ENCODE data around the gene TFDP1. TPM values are rescaled to one million over a fixed set of nuclear protein-coding genes. Genes with fewer than 3 reads are reported as not detected.
A peak's percentile ranks its signal among the peaks of the same experiment; 100 is the strongest.

The TFDP1 gene
- total and polyA plus RNA-seq, 2 of the 4 experiments (the other 2 are of a cell fraction): 59.3 to 97.0 TPM

DNA sequence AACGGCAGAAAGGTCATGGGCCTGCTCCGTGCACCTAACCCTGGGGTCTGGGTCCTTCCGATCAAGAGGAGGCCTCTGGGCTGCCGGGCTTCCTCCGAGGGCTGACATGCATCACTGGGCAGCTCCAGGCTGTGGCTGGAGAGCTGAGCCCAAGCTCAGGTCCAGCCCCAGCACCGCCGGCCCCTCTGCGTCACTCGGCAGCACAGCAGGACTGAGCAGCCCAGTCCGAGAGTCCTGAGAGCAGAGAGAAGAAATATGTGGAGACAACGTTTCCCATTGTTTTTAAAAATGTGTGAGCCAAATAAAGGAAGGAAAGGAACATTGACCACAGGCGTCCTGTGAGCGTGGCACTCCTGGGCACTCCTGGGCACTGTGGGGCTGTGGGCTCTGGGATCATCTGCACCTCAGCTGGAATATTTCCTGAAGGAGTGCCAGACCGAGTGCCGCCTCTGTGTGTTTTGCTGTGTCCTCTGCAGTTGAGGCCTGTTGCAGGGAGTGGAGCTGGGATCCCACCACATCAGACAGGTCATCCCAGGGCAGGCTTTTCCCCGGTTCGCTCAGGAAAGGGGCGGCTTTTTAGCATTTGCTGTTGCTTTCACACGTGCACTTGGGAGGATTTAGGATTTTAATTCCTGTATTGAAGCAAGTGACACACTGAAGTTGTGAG lies 37.8 kb upstream of the TFDP1 start:
- no peaks in the 10 kb centered on the region for H3K27me3 ChIP-seq (ENCODE audit: control insufficient read depth, insufficient read depth, low read length)
- peaks cover 55% of the 10 kb centered on the region for H4K20me1 ChIP-seq (ENCODE audit: insufficient read depth, low read length)
- no peak overlapping the region for H3K18ac ChIP-seq (ENCODE audit: low read depth, low read length)
- no TSS peak for BruUV-seq (replicated peaks)
- no peak overlapping the region for H2AFZ ChIP-seq (replicated peaks; ENCODE audit: low read length, poor library complexity)
- H3K9ac ChIP-seq (ENCODE audit: low read depth, low read length): no peak overlapping the region
- in situ Hi-C loops (cut with MboI; ENCODE audit: low sequenced_read_pairs) (no loop called here), intact Hi-C loops (cut with micrococcal nuclease) (no loop called here), dilution Hi-C loops (cut with HindIII; ENCODE audit: low sequenced_read_pairs, unreplicated experiment) (no loop called here)
- no peak overlapping the region for H2BK15ac ChIP-seq (ENCODE audit: low read depth, low read length)
- no peak overlapping the region for H3K4me3 ChIP-seq (ENCODE audit: insufficient read depth, low read depth, low read length)
- no peaks in the 10 kb centered on the region for H3K9me3 ChIP-seq (ENCODE audit: control insufficient read depth, insufficient read depth, low read length)
- H4K5ac ChIP-seq (ENCODE audit: low read depth, low read length): no peak overlapping the region
- no peak overlapping the region for H3K56ac ChIP-seq (ENCODE audit: extremely low read depth, insufficient read depth, low read length)
- DNase-seq (peak; percentile 28), ATAC-seq (ENCODE audit: low read depth) (peak; percentile 46)
- POLR2A ChIA-PET (ENCODE audit: unreplicated experiment): no interaction called here
- peaks cover 7% of the 10 kb centered on the region; the same call in 1 of the 2 replicates for H3K9me1 ChIP-seq (ENCODE audit: insufficient read depth, low read length)
- H4K8ac ChIP-seq (ENCODE audit: low read depth in 2 of 2, low read length in 2 of 2): peak overlapping the region in 1 of 2 experiments; percentile 14; a peak in 1 of 4 replicates
- no peak overlapping the region for H3K27ac ChIP-seq (ENCODE audit: insufficient read depth, low read length)
- H3K79me1 ChIP-seq (ENCODE audit: low read depth in 1 of 2, low read length in 2 of 2): peaks cover 47 to 70% of the 10 kb centered on the region in 2 experiments
- H2BK20ac ChIP-seq (ENCODE audit: low read depth, low read length): no peak overlapping the region; the same call in 1 of the 2 replicates
- no peak overlapping the region; the same call in 1 of the 2 replicates for H4K91ac ChIP-seq (ENCODE audit: insufficient read depth, low read depth, low read length)
- peaks cover 16% of the 10 kb centered on the region for H3K4me1 ChIP-seq (ENCODE audit: control insufficient read depth, insufficient read depth, low read length)
- H3K4ac ChIP-seq (ENCODE audit: low read depth, low read length): no peak overlapping the region
- no peak overlapping the region for H2BK5ac ChIP-seq (ENCODE audit: low read depth, low read length, poor library complexity, severe bottlenecking)
- H2AK9ac ChIP-seq (replicated peaks; ENCODE audit: low read depth, low read length, poor library complexity): no peak overlapping the region
- TF ChIP-seq, protein P1, sequence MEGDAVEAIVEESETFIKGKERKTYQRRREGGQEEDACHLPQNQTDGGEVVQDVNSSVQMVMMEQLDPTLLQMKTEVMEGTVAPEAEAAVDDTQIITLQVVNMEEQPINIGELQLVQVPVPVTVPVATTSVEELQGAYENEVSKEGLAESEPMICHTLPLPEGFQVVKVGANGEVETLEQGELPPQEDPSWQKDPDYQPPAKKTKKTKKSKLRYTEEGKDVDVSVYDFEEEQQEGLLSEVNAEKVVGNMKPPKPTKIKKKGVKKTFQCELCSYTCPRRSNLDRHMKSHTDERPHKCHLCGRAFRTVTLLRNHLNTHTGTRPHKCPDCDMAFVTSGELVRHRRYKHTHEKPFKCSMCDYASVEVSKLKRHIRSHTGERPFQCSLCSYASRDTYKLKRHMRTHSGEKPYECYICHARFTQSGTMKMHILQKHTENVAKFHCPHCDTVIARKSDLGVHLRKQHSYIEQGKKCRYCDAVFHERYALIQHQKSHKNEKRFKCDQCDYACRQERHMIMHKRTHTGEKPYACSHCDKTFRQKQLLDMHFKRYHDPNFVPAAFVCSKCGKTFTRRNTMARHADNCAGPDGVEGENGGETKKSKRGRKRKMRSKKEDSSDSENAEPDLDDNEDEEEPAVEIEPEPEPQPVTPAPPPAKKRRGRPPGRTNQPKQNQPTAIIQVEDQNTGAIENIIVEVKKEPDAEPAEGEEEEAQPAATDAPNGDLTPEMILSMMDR (conservative IDR thresholded peaks at IDR 0.05; ENCODE audit: low read depth, low read length): no peak
- TF ChIP-seq MXI1 (IDR thresholded peaks at IDR 0.05; ENCODE audit: borderline replicate concordance, low read depth, low read length) (no peak), CEBPB (IDR thresholded peaks at IDR 0.05; ENCODE audit: low read depth, low read length) (no peak), SMC3 (IDR thresholded peaks at IDR 0.05; ENCODE audit: low read depth, low read length) (no peak), RCOR1 (IDR thresholded peaks at IDR 0.05; ENCODE audit: insufficient replicate concordance, low read length) (no peak), CHD1 (IDR thresholded peaks at IDR 0.05; ENCODE audit: low read depth, low read length) (no peak), RFX5 (IDR thresholded peaks at IDR 0.05; ENCODE audit: low read depth, low read length) (no peak), MAZ (IDR thresholded peaks at IDR 0.05; ENCODE audit: borderline replicate concordance, low read depth, low read length) (no peak)
- no peak overlapping the region for H2BK120ac ChIP-seq (ENCODE audit: low read depth, low read length)
- H3K14ac ChIP-seq (replicated peaks; ENCODE audit: low read depth, low read length): no peak overlapping the region
- H3K36me3 ChIP-seq (ENCODE audit: control insufficient read depth, insufficient read depth, low read length): peaks cover 46% of the 10 kb centered on the region
- H3K23ac ChIP-seq (ENCODE audit: low read depth, low read length): no peak overlapping the region
- H2AK5ac ChIP-seq (ENCODE audit: low read depth, low read length): no peak overlapping the region; the same call in 1 of the 2 replicates
- 45% methylated on average over 11 of the region's 19 CpGs; no CpG with 5 or more reads in 1 of the 2 experiments for WGBS, 2 experiments (ENCODE audit: extremely low coverage in 2 of 2, insufficient read length in 1 of 2)
- no peak overlapping the region for H3K4me2 ChIP-seq (ENCODE audit: low read depth, low read length)
- CTCF ChIA-PET: no interaction called here
